NB4 (cell line): Measurements from ENCODE around the gene CDR2.

Experiments used
- DNase-seq: peaks from one replicate; pipeline ENCODE4 v3.0.0; 2010; ENCODE audit warnings: low read depth
- H3K4me3 ChIP-seq: one replicate; pipeline ENCODE4 v1.5.1; 2011; ENCODE audit warnings: mild to moderate bottlenecking, low read depth, low read length, moderate library complexity
- CTCF ChIP-seq: IDR thresholded peaks from one replicate; pipeline ENCODE4 v1.5.1; 2012; ENCODE audit warnings: low read depth, low read length
- MAX ChIP-seq: IDR thresholded peaks from 2 replicates; pipeline ENCODE4 v1.6.1; 2011; ENCODE audit warnings: low read depth, low read length
- MYC ChIP-seq: IDR thresholded peaks from 2 replicates; pipeline ENCODE4 v1.6.1; 2011; ENCODE audit warnings: low read depth, low read length
- POLR2A ChIP-seq: IDR thresholded peaks from 2 replicates; pipeline ENCODE4 v1.6.1; 2011; ENCODE audit warnings: mild to moderate bottlenecking; ENCODE audit not compliant: insufficient read length; ENCODE audit errors: extremely low read depth

Gene CDR2

GRCh38 chr16:22347100-22347820 lies 27.2 kb downstream of the CDR2 start:
- no peak overlapping the region for H3K4me3 ChIP-seq
- no peak for DNase-seq
- no peak for TF ChIP-seq POLR2A
- TF ChIP-seq CTCF, result no peak
- TF ChIP-seq MAX, result no peak
- no peak for TF ChIP-seq MYC

GRCh38 chr16:22346483-22346882 lies 27.9 kb downstream of the CDR2 start:
- H3K4me3 ChIP-seq, result no peak overlapping the region
- TF ChIP-seq MAX, result no peak
- no peak for TF ChIP-seq MYC
- no peak for DNase-seq

- DNase-seq, result no peak
- TF ChIP-seq MYC (no peak), CTCF (no peak), POLR2A (no peak), MAX (no peak)
- H3K4me3 ChIP-seq, result no peak overlapping the region
These were observed 32.3 kb downstream of the CDR2 start for GRCh38 chr16:22342082-22342481.

- no peak overlapping the region for H3K4me3 ChIP-seq
- no peak for TF ChIP-seq MYC
- no peak for TF ChIP-seq CTCF
- TF ChIP-seq MAX, result no peak
- TF ChIP-seq POLR2A, result no peak
- DNase-seq, result no peak
These were observed 33.5 kb downstream of the CDR2 start for GRCh38 chr16:22340945-22341344.

- no peak overlapping the region for H3K4me3 ChIP-seq
- DNase-seq, result no peak
- no peak for TF ChIP-seq POLR2A
- no peak for TF ChIP-seq MYC
- TF ChIP-seq MAX, result no peak
- no peak for TF ChIP-seq CTCF
These were observed 36.4 kb downstream of the CDR2 start for GRCh38 chr16:22337849-22338635.

GRCh38 chr16:22337045-22337444 lies 37.4 kb downstream of the CDR2 start:
- TF ChIP-seq MAX, result no peak
- no peak for TF ChIP-seq POLR2A
- TF ChIP-seq MYC, result no peak
- no peak for TF ChIP-seq CTCF
- no peak for DNase-seq
- no peak overlapping the region for H3K4me3 ChIP-seq
